Activated CD4-positive, alpha-beta memory T cell treated with anti-CD3 and anti-CD28 coated beads, Interleukin-2, amount 10 ng/mL, durations not matched to agents 7 days and 5 days (primary cell): ENCODE data around the gene GDF2. TPM values are rescaled to one million over a fixed set of nuclear protein-coding genes. Genes with fewer than 3 reads are reported as not detected.

Experiments
- total RNA-seq, 2 experiments: library from RNA; stranded (reverse); gene quantifications; one replicate each; pipeline ENCODE4 v1.2.3, GENCODE V29; 2021

GDF2 gene
- total RNA-seq, 2 experiments from 2014 or later: not detected

Other genes starting within 250 kb of the GDF2 start
- gene GDF10, start 22.3 kb upstream of the GDF2 start, total RNA-seq: not detected
- gene RBP3, start 25.9 kb downstream of the GDF2 start, total RNA-seq: not detected
- gene ZNF488, start 61.8 kb downstream of the GDF2 start, total RNA-seq: under 1 TPM; 0.08 to 0.10 TPM
- gene ANXA8, start 161.7 kb downstream of the GDF2 start, total RNA-seq: 1 to 10 TPM in 1 of 2 experiments, under 1 TPM in 1; 0.78 to 1.2 TPM
- not detected for gene FAM25G, start 169.2 kb downstream of the GDF2 start, total RNA-seq
- 1 to 10 TPM; 5.6 to 6.2 TPM for gene AGAP9, start 201.2 kb downstream of the GDF2 start, total RNA-seq